Left ventricle myocardium inferior (tissue), 1 donor: ENCODE measurements around the gene RNF168. TPM values are rescaled to one million over a fixed set of nuclear protein-coding genes. Genes with fewer than 3 reads are reported as not detected.

Experiments
- DNase-seq: peaks from one replicate; pipeline ENCODE4 v3.0.0-alpha.2; 2020
- H3K27ac ChIP-seq: fragments of 200-600 bp; replicated peaks from 2 replicates; pipeline ENCODE4 v1.8.0; 2021
- H3K27me3 ChIP-seq: fragments of 200-600 bp; 2 replicates; pipeline ENCODE4 v1.8.0; 2021; ENCODE audit warnings: low read depth
- H3K36me3 ChIP-seq: fragments of 200-600 bp; 2 replicates; pipeline ENCODE4 v1.8.0; 2021
- H3K4me1 ChIP-seq: fragments of 200-600 bp; 2 replicates; pipeline ENCODE4 v1.8.0; 2021
- H3K4me3 ChIP-seq: fragments of 200-600 bp; 2 replicates; pipeline ENCODE4 v1.8.0; 2021; ENCODE audit warnings: mild to moderate bottlenecking, moderate library complexity
- H3K9me3 ChIP-seq: fragments of 200-600 bp; replicated peaks from 2 replicates; pipeline ENCODE4 v1.8.0; 2021
- intact Hi-C: fragments of 100-400 bp; cut with micrococcal nuclease; formaldehyde crosslinking; loops from one replicate; pipeline ENCODE4 v1.11.0; 2022
- total RNA-seq: library from RNA; stranded (reverse); fragmentation: NEBNext Ultra II Directional; extraction: Animal tissue kit (Norgen Biotek cat#: 25700); gene quantifications from one replicate; pipeline ENCODE4 v1.2.1, GENCODE V29; 2021
- TF ChIP-seq, protein P1 (sequence below): fragments of 200-600 bp; IDR thresholded peaks from 2 replicates; pipeline ENCODE4 v1.8.0; 2021; ENCODE audit warnings: antibody characterized with exemption, mild to moderate bottlenecking, borderline replicate concordance
- donor health status: DM: no; HTN: yes; CAD: no; lungs with severe emphysema.

Gene RNF168
- total RNA-seq, 1 donor from 2014 or later, result 18.9 TPM

DNA sequence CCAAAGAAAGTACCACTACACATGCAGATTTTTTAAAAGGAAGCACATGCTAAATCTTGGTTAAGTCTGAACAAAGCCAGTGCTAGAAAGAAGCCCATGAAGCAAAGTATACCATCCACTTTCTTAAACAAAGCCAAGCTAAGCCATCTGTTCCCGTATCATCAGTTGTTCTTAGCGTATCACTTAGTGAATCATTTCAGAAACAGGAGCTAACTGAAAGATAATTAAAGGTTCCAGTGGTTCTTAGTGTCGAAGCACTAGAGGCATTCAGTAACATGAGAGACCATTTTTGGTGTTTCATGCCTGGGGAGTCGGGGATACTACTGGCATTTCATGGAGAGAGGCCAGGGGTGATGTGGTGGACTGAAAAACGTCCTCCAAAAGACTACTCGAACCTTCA is 84.2 kb downstream of the RNF168 start:
- H3K9me3 ChIP-seq, result no peaks in the 10 kb centered on the region
- intact Hi-C loops, result no loop called here

More for the DNA sequence above, 84.2 kb downstream of the RNF168 start:
- Histone ChIP-seq H3K36me3 (no peaks in the 10 kb centered on the region), H3K4me1 (peaks cover 76% of the 10 kb centered on the region), H3K4me3 (no peak overlapping the region), H3K27me3 (no peaks in the 10 kb centered on the region), H3K27ac (peak overlapping the region; percentile 89)
- no peak for DNase-seq
- TF ChIP-seq, protein P1, sequence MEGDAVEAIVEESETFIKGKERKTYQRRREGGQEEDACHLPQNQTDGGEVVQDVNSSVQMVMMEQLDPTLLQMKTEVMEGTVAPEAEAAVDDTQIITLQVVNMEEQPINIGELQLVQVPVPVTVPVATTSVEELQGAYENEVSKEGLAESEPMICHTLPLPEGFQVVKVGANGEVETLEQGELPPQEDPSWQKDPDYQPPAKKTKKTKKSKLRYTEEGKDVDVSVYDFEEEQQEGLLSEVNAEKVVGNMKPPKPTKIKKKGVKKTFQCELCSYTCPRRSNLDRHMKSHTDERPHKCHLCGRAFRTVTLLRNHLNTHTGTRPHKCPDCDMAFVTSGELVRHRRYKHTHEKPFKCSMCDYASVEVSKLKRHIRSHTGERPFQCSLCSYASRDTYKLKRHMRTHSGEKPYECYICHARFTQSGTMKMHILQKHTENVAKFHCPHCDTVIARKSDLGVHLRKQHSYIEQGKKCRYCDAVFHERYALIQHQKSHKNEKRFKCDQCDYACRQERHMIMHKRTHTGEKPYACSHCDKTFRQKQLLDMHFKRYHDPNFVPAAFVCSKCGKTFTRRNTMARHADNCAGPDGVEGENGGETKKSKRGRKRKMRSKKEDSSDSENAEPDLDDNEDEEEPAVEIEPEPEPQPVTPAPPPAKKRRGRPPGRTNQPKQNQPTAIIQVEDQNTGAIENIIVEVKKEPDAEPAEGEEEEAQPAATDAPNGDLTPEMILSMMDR, result no peak

Other genes starting within 250 kb of the RNF168 start
- gene PCYT1A, start 216.0 kb downstream of the RNF168 start, total RNA-seq, result 93.6 TPM
- gene DYNLT2B, start 185.5 kb downstream of the RNF168 start, total RNA-seq, result 3.9 TPM
- gene TM4SF19, start 165.4 kb downstream of the RNF168 start, total RNA-seq, result not detected
- gene UBXN7, start 71.3 kb downstream of the RNF168 start, total RNA-seq, result 31.2 TPM
- 73.0 TPM for gene SMCO1, start 11.6 kb upstream of the RNF168 start, total RNA-seq
- gene WDR53, start 64.8 kb upstream of the RNF168 start, total RNA-seq, result 10.0 TPM
- 7.3 TPM for gene FBXO45, start 64.9 kb upstream of the RNF168 start, total RNA-seq
- 2.4 TPM for gene NRROS, start 135.9 kb upstream of the RNF168 start, total RNA-seq
- 1.5 TPM for gene CEP19, start 208.5 kb upstream of the RNF168 start, total RNA-seq
- gene PIGX, start 208.6 kb upstream of the RNF168 start, total RNA-seq, result 15.6 TPM
- gene PAK2, start 236.1 kb upstream of the RNF168 start, total RNA-seq, result 45.7 TPM